GM19455 (cell line): ENCODE measurements around the gene NELFCD.
A peak's percentile ranks its signal among the peaks of the same experiment; 100 is the strongest.
"Not testable (repeated sequence)": the region's sequence is repeated elsewhere in the genome, so short reads cannot be mapped to it uniquely, and the experiment has no call there.

ENCODE experiments used
- ATAC-seq: cut with Tn5 transposase; IDR thresholded peaks from one replicate; pipeline ENCODE4 v1.9.1; 2021; ENCODE audit not compliant: unreplicated experiment

Gene NELFCD

DNA sequence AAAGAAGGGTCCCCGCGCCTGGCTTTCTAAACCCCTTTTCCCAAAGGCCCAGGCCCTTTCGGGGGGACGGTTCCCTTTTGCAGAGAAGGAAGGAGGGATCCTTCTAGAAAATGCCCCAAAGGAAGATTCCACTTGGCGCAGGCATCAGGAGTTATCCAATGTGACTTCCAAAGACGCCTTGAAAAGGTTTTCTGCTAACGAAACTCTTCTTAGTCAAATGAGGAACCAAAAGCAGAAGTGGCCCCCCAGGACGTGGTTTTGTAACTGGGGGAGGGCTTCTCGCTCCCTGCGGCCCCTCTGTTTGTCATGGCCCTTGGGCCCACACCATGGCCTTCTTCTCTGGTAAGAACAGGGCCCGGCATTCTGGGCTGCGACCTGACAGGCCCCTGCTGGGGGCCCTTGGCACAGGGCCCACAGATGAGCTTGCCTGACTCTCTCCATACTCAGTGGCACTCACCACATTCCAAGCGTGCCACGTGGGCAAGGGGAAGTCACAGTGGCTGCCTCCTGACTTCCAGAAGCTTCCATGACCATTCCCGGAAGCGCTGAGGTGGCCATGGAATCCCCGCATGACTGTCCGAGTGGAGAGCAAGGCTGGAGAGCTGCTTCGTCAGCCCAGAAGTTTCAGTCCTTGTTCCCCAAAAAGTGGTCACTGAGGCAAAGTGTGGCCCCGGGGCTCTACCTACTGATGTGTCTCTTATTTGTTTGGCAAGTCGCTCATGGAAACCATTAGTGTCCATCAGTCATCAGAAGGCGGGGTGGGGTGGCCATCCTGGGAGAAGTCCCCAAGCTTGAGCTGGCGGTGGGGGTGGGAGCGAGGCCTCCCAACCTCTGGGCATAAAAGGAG, 26.8 kb downstream of the NELFCD start:
- peak; percentile 37 for ATAC-seq

DNA sequence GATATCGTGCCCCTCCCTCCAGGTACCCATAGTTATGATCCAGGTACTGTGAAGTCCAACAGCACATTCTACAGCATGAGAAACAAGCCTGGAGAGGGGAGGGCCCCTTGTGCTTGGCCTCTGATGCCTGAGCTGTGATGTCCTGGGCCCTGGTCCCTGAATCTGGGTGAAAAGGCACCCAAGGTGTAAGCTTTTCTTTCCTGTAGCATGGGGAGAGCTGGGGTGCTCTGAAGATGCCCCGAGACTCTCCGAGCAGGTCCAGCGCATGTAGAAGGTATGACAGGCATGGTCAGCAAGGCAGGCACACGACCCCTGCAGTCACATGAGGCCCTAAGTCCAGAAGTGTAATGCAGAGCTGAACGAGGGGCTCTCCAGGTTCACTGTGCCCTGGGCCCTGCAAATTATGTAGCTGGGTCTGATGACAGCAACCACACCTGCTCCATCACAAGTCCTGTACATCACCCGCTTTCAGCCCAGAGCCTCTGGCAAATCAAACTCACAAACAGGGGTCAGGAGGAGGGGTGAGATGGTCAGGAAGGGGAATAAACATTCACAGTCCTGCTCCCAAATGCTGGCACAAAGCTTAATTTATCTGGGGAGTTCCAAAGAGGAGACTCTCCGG, 27.8 kb downstream of the NELFCD start:
- ATAC-seq: no peak

DNA sequence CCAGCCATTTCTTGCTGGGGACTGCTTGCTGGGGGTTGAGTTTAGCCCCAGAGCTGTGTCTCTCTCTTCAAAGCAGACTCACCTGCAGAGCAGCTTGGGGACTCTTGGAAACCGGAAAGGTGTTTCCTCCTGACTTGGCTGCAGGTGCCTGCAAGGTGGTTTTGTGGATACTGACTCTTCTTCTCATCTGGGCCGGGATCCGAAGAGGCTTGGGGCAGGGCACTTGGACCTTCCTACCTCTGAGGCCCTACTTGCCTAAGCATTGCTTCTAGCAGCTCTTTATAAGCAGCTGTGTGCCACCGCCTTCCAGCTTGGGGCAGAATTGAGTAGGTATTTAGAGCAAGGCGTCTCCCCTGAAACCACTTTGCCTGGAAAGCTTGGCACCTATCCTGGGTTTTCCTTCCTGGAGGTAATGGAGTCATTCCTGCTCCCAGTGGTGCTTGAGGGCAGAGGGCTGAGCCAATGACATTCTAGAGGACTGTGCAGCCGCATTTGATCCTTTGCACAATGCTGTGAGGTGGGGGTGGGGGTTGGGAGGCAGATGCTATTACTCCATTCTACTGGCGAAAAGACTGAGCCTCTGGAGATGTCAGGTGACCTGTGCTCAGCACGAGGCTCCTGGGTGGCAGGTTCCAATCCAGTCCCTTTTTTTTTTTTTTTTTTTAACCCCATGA, 29.4 kb downstream of the NELFCD start:
- no peak for ATAC-seq

DNA sequence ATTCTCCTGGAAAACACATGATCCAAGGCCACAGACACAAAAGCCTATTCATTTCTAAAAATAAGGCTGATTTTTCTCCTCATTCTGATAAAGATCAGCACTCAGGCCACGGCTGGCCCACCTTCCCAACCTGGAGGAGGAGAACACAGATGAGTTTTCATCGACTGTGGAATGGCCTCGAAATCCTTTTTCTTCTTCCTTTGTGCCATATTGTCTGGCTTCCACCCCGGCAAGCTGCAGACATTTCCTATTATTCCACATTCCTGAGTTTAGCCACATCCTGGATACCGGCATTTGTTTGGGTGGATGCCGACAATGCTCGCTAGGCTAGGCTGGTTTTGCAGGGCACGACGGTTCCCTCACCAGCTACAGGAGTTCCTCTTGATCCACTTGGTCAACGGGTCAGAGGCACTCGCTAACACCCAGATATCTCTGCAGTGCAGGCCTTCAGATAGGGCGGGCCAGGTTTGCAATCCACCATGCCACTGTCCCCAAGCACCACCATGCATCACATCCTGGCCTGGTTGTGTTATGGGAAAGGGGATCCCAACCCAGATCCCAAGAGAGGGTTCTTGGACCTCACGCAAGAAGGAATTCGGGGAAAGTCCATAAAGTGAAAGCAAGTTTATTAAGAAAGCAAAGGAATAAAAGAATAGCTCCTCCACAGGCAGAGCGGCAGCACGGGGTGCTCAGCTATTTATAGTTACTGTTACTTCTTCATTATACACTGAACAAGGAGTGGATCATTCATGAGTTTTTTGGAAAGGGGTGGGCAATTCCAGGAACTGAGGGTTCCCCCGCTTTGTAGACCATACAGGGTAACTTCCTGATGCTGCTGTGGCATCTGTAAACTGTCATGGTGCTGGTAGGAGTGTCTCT, 30.2 kb downstream of the NELFCD start:
- no peak for ATAC-seq

DNA sequence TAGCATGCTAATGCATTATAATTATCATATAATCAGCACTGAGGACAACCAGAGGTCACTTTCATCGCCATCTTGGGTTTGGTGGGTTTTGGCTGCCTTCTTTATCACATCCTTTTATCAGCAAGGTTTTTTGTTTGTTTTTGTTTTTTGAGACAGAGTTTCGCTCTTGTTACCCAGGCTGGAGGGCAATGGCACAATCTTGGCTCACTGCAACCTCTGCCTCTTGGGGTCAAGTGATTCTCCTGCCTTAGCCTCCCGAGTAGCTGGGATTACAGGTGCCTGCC, 30.8 kb downstream of the NELFCD start:
- not testable (repeated sequence) for ATAC-seq

DNA sequence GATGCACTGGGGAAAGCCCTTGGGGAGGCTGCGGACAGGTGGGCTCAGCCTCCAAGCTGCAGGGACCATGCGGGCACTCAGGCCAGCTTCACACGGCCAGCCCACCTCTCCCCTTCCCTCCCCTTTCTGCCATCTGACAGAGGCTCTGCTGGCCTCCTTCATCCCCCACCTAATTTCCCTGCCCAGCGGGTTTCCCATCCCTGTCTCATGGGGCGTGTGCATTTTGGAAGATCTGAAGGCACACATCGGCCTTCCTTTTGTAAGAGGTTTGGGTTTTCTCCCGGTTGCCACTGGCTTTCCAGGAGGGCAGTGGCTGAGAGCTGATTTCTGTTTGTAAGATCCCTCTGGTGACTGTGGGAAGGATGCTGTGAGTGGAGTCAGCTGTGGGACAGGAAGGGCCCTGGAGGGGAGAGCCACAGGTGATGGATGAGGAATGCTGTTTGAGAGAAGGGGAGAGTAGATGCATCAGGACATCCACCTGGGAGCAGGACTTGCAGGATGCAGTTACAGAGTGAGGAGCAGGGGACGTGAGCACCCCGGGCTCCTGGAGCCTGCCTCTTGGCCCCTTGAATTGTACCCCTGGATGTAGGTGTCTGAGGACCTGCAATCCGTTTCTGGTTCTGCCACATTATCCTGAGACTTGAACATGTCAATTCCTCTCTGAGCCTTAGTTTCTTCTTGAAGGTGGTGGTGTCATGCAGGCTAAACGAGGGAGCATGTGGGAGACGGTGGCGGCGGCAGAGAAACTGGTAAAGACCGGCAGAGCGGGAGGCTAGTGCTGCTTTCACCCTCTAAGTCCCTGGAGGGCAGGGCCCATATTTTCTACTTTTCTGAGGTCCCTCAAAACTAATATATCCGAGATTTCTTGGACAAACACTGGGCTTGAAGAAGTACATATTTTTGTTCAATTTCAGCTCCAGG, 32.2 kb downstream of the NELFCD start:
- no peak for ATAC-seq

DNA sequence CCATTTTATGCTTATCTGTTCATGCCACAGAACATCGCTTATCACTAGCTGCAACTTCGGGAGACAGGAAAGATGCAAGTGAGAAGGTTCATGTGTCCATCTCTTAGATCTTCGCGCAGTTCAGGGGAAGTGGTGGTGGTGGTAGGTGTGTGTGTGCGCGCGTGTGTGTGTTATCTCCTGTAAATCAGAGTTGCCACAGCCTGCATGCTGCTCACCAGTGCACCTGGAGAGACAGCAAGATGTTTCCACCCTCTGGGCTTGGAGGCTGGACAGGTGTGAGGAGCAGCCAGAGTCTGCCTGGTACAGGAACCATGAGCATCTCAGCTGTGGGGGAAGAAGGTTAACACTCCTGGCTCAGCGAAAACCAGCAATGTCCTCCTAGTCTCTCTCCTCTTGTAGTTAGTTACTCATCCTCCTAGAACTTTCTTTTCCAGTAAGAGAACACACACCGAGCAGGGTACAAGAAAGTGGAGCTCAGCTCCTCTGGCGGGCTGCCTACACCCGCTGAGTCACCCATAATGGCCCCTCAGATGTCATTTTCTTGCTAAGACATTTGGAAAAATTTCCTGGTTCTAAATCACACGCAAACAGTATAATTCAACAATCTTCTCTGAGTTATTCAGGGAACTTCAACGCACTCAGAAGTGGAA, 33.0 kb downstream of the NELFCD start:
- no peak for ATAC-seq

DNA sequence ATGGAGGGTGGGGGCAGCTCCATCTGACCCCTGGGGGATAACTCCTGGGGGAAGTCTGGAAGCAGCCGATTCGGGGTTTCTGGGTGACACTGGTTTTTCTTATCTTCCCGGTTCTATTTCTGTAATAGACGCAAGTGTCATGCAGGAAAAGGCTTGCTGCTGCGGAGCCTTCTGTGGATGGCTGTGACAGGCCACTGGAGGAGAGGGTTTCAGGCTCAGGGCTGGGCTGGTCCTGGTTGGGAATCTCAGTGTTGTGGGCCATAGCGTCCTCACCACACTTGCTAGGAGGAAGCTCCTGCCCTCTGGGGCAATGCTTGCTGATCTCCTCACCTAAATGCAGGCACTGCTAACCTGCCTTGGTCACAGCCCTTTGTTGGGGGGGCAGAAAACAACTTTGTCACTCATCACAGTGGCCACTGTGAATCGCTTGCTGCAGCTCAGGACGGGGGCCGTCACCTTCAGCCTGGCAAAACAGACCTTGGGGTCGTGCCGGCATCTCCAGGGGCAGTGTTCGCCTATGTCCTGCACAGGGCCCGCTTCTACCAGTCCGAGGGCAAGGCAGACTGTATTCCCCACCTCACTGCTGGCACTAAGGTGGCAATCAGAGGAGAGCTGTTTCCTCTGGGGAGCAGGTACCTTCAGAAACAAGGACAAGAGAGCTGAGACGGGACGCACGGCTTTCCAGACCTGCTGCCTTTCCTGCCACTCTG, 33.8 kb downstream of the NELFCD start:
- no peak for ATAC-seq

DNA sequence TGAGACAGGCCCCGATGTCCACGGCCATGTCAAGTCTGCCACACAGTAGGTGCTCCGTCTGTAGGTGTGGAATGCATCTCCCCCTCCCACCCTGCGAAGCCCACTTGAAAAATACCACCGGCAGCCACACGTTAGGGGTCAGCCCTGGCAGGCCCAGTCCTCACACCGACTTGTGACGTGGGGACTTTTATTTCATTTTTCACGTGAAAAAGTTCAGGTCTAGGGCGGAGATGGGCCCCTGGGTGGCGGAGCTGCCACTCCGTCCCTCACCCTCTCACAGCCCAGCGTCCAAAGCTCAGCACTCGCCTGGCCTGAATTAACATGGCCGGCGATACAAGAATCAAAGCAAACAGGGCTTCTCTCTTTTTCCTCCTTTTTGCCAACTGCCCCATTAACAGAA, 34.4 kb downstream of the NELFCD start:
- no peak for ATAC-seq

DNA sequence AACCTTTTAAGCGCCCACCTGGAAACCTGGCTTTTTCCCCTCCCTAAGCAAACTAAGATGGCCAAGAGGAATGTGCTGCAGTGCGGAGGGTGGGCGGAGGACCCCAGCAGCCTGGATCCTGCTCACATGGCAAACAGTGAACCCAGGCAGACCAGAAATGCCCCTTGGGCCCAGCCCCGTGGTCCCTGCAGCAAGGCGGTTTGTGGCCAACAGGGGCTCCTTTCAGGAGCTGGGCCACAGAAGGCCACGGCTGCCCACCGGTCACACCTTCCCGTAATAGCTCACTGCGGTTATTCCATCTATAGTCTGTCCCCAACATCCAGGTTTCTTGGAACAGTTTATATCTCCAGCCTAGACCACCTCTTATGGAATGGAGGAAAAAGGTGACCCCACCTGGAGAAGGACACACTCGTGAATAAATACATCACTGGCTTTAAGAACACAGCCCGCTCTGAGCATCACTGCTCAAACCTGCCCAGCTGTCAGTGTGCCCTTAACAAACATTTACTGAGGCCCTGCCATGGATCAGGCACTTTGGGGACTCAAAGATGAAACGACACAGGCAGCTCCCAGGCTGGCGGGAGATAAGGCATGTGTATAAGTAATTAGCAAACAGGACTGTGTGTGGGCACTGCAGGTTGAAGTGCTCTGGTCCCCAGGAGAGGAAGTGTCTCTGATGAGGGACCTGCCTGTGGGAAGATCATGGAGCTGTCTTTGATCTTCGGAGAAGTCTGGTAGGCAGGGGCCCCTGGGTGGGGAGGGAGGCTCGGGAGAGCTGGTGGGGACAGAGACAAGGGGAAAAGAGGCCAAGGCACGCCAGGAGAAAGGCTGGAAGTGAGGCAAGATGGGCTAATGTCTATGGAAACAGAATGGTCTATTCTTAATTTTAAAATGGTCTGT, 35.0 kb downstream of the NELFCD start:
- ATAC-seq: no peak

DNA sequence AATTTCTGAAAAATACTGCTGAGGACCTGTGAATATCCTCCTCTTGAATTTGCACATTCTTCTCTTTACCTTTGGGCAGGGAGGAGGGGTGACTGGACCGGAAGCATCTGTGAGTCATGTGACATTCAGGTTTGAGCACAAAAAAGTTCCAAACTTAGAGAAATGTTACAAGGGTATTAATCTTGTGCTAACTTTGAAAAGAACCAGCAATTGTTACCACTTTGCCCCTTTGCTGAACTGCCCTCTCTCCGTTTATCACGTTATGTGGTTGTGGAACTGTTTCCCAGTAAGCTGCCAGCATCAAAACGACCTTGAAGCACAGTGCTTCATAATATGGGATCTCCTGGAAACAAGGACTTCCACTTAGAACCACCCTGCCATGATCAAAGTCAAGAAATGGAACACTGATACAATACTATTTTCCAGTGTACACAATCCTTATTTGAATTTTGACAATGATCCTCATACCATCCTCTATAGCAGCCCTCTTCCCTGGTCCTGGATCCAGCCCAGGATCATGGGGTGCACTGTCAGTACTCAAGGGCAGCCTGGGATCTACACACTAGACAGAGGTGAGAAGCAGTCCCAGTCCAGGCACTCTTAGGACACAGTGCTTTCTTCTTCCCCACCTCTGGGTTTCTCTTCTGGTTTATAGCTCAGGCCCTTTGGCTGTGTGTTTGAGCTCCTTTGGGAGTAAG, 35.9 kb downstream of the NELFCD start:
- ATAC-seq: no peak

DNA sequence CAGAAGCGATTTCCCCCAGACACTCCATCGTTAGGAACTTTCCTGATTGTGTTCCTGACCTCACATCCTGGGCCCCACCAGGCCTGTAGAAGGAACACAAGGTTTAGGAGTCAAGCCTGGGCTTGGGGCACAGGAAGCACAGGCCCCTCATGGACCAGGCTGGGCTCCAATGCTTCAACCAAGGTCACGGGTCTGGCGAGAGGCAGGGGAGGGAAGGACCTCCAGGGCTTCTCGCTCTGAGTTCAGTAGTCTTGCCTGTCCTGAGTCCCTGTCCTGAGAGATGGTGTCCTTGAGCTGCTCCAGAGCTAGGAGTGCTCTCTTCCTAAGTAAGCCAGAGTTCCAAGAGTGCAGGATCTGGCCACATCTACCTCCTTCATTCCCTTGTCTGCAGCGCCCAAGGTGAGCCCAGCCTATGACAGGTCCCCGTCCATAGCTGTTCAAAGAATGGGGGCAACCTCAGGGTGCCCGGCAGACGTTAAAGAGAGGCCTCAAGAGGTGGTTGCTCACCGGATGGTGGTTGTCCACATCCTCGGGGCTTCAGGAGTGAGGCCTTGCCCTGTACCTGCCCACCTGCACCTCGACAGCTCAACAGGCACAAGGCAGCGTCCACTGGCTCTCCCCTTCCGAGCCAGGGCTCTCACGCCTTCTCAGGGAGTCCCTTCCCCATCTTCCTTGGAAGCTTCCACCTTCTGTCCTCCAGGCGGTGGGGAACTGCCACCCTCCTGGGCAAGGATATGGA, 36.6 kb downstream of the NELFCD start:
- no peak for ATAC-seq

DNA sequence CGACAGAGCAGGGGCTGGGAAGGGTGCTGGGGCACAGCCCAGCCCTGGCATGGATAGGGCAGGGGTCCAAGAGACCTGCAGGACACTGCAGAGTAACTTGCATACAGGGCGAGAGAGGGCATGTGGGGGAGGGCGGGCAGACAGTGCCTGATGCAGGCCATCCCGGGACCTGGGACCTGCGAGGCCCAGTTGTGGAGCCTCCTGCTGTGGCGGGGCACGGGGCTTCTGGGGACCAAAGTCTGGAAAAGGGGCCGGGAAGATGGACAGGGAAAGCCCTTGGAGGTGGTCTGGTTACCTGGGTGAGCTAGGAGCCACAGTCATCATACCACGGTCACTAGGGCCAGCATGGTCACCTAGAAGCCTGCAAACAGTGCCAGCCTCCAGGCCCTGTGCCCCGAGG, 37.8 kb downstream of the NELFCD start:
- ATAC-seq: no peak

DNA sequence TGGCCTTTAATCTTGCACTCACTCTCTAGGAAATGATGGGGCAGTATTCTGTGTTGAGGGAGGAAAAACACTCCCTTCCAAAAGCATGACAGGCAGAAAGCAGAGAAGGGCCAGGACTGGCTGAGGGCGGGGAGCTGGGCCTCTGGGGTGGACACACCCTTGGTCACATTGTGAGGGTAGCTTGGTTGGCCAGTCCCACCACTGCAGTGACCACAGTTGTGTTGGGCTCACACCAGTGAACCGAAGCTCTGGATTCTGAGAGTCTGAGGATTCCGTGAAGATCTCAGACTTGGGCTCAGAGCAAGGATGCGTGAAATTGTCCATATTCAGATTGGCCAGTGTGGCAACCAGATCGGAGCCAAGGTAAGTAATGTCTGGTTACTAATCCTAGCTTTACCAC, 38.2 kb downstream of the NELFCD start, which contains the start of gene TUBB1:
Gene TUBB1, plus strand, starts transcription at position 213 of the 400 bp plus-strand sequence. Its CDS starts 94 bp downstream, at position 307.
- no peak for ATAC-seq

DNA sequence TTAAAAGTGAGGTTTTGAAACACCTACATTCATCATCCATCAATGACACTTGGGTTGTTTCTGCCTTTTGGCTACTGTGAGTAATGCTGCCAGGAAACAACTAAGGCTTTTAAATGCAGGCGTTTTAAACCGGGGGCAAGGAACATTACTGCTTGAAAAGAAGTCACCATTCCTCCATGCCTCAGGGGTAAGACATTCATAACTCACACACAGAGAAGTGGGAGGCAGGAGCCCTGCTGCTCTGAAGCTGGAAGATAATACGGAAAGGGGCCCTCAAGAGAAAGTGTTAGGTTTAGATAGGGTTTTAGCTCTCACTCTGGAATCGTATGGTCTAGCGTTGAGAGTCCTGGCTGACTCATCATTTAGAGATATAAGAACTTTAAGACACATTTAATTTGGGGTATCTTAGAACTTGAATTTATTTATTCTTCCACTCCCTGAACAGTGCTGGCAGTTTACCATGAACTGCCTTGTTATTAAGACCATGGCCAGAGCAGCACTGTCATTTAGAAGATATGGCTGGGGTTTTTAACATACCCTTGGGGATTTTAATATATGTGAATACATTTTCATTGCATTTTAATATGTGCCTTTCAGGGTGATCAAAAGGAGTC, 40.0 kb downstream of the NELFCD start:
- no peak for ATAC-seq

DNA sequence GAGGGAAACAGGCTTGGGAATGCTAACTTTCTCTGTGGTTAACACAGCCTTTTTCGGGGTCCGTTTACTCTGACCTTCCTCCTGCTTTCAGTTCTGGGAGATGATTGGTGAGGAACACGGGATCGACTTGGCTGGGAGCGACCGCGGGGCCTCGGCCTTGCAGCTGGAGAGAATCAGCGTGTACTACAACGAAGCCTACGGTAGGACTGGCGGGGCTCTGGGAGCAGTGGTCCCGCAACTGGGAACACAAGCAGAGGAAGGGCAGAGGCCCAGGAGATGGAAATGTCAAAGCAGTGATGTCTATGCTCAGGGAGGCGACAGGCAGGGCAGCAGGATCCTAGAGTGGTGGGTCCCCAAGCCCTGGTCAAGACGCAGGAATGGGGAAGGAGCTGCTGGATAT, 41.7 kb downstream of the NELFCD start:
- ATAC-seq: no peak
